IMR-90 (cell line): ENCODE measurements around the gene C2orf92. TPM values are rescaled to one million over a fixed set of nuclear protein-coding genes. Genes with fewer than 3 reads are reported as not detected.

Source experiments
- CTCF ChIP-seq: conservative IDR thresholded peaks from 2 replicates; pipeline ENCODE4 v1.5.1; 2012; ENCODE audit warnings: mild to moderate bottlenecking, low read depth, low read length, improper control_type of control experiment
- NFE2L2 ChIP-seq: fragments of 150-350 bp; IDR thresholded peaks from 2 replicates; pipeline ENCODE4 v1.6.1; 2016; ENCODE audit warnings: low read depth, mild to moderate bottlenecking, low read length
- polyA plus RNA-seq, 3 experiments: library from polyadenylated mRNA; depleted of rRNA; stranded (reverse); fragments of >200 nt; gene quantifications; 2 replicates each; pipeline ENCODE4 v1.2.3, GENCODE V29; 2012; ENCODE audit warnings: low replicate concordance in 1 of 3
- total RNA-seq: library from RNA; depleted of rRNA; stranded (reverse); fragments of >200 nt; gene quantifications from 2 replicates; pipeline ENCODE4 v1.2.3, GENCODE V29; 2012

Gene C2orf92
- total and polyA plus RNA-seq, 2 of the 4 experiments (the other 2 are of a cell fraction), result 0.90 to 2.5 TPM

- no peak for TF ChIP-seq CTCF
- TF ChIP-seq NFE2L2, result peak; percentile 5; the same call in 1 of the 2 replicates
Observed at GRCh38 chr2:97662895-97663625, 6.5 kb upstream of the C2orf92 start (continued).
